WTC11 (cell line): ENCODE data around the gene SPATA18.

Experiments
- CTCF ChIP-seq: fragments of 200-600 bp; IDR thresholded peaks from 2 replicates; pipeline ENCODE4 v1.8.0; 2022; ENCODE audit warnings: antibody characterized with exemption
- FOXJ3 ChIP-seq: sonication (generic); formaldehyde crosslinking; IDR thresholded peaks from 2 replicates; pipeline ENCODE4 v1.9.0; 2021; ENCODE audit warnings: missing genetic modification reagents, mild to moderate bottlenecking, borderline replicate concordance
- FOXK1 ChIP-seq: sonication (generic); formaldehyde crosslinking; IDR thresholded peaks from 2 replicates; pipeline ENCODE4 v1.8.0; 2022; ENCODE audit warnings: mild to moderate bottlenecking, moderate library complexity, missing genetic modification reagents
- GRHL2 ChIP-seq: fragments of 250-450 bp; sonication (Bioruptor Pico); IDR thresholded peaks from 2 replicates; pipeline ENCODE4 v1.8.0; 2022; ENCODE audit warnings: mild to moderate bottlenecking, moderate library complexity; ENCODE audit not compliant: insufficient replicate concordance, severe bottlenecking
- HMGXB4 ChIP-seq: sonication (generic); formaldehyde crosslinking; IDR thresholded peaks from 2 replicates; pipeline ENCODE4 v1.8.1; 2023; ENCODE audit warnings: mild to moderate bottlenecking, moderate library complexity, missing genetic modification reagents
- JUN ChIP-seq: sonication (generic); formaldehyde crosslinking; IDR thresholded peaks from 2 replicates; pipeline ENCODE4 v1.8.0; 2023; ENCODE audit warnings: mild to moderate bottlenecking, missing genetic modification reagents
- MLX ChIP-seq: sonication (generic); formaldehyde crosslinking; IDR thresholded peaks from 2 replicates; pipeline ENCODE4 v1.8.1; 2023; ENCODE audit warnings: mild to moderate bottlenecking, missing genetic modification reagents, moderate library complexity
- NFYB ChIP-seq: sonication (generic); formaldehyde crosslinking; conservative IDR thresholded peaks from 2 replicates; pipeline ENCODE4 v1.8.0; 2022; ENCODE audit warnings: low read depth, missing genetic modification reagents
- NR3C1 ChIP-seq: sonication (generic); formaldehyde crosslinking; conservative IDR thresholded peaks from 2 replicates; pipeline ENCODE4 v1.8.1; 2023; ENCODE audit warnings: low read depth, mild to moderate bottlenecking, missing genetic modification reagents
- USF2 ChIP-seq: sonication (generic); formaldehyde crosslinking; IDR thresholded peaks from 2 replicates; pipeline ENCODE4 v1.8.1; 2023; ENCODE audit warnings: mild to moderate bottlenecking, missing genetic modification reagents, moderate library complexity
- ZBTB21 ChIP-seq: sonication (generic); formaldehyde crosslinking; IDR thresholded peaks from 2 replicates; pipeline ENCODE4 v1.8.1; 2023; ENCODE audit warnings: mild to moderate bottlenecking, missing genetic modification reagents, borderline replicate concordance
- ZBTB43 ChIP-seq: sonication (generic); formaldehyde crosslinking; IDR thresholded peaks from 2 replicates; pipeline ENCODE4 v1.8.1; 2023; ENCODE audit warnings: mild to moderate bottlenecking, missing genetic modification reagents
- ZNF232 ChIP-seq: sonication (generic); formaldehyde crosslinking; IDR thresholded peaks from 2 replicates; pipeline ENCODE4 v1.8.0; 2022; ENCODE audit warnings: mild to moderate bottlenecking, missing genetic modification reagents

- no peak for TF ChIP-seq USF2 (CRISPR knock-in tag)
- no peak for TF ChIP-seq NR3C1 (CRISPR knock-in tag)
- no peak for TF ChIP-seq HMGXB4 (CRISPR knock-in tag)
- TF ChIP-seq GRHL2 (CRISPR knock-in tag) = no peak
- no peak for TF ChIP-seq NFYB (CRISPR knock-in tag)
- TF ChIP-seq FOXK1 (CRISPR knock-in tag) = no peak
- TF ChIP-seq JUN (CRISPR knock-in tag) = no peak
- no peak for TF ChIP-seq CTCF
- no peak for TF ChIP-seq ZBTB43 (CRISPR knock-in tag)
- TF ChIP-seq ZBTB21 = no peak
- TF ChIP-seq MLX = no peak
- TF ChIP-seq FOXJ3 = no peak
- TF ChIP-seq ZNF232 = no peak
These were observed 48.9 kb downstream of the SPATA18 start for GRCh38 chr4:52099860-52100461.
